Effector CD4-positive, alpha-beta T cell (primary cell): ENCODE data around the gene RNU2-63P.
A peak's percentile ranks its signal among the peaks of the same experiment; 100 is the strongest.
"Not testable (repeated sequence)": the region's sequence is repeated elsewhere in the genome, so short reads cannot be mapped to it uniquely, and the experiment has no call there.

Experiments
- DNase-seq: peaks from one replicate; pipeline ENCODE4 v3.0.0-alpha.2; 2020
- total RNA-seq: gene quantifications from one replicate; lab custom pipeline; 2026; lab: John Stamatoyannopoulos, UW

The RNU2-63P gene
- 3.9 reads per million, percentile 15 among the genes with 10 or more reads in this experiment for total RNA-seq

DNA sequence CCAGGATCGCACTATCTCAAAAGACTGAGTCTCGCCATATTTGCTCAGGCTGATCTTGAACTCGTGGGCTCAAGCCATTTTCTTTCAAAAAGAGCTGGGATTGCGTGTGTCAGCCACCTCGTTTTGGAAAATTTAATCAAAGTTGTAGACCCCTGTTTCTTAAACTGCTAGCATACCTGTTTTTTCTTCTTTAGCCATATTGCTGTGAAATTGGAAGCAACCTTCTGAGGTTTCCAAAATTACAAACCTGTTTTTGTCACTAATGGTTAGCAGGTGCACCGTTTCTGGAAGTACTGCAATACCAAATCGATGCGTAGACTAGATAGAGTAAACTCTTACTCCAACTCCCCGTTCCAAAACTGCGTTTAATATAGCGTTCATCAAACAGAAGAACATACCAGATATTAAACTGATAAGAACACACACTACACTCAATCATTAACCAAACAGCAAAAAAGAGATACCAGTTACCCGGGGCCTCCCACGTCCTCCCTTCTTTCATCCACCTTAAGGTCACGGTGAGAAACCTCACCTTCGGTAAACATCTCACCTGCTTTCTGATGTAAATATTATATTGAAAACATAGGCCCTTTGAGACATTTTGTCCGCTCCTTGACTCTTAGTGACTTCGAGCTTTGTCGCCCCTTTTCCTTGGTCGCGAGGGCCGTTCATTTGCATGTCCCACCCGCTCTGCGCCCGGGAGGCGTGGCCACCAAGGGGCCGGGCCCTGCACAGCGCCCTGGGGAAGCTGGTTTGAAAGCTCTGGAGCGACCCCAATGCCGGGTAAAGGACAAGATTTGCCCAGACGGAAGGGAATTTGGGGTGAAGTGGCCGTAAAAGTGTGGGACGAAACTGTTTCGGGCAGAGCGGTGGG, at the start of gene RNU2-63P:
TSS of gene RNU2-63P (minus strand) at position 462 of the 874 bp plus-strand sequence.
- DNase-seq, result peak; percentile 69

GRCh38 chr2:88061295-88061694, 44.9 kb upstream of the RNU2-63P start:
- DNase-seq, result no peak

GRCh38 chr2:88060907-88061275, 44.5 kb upstream of the RNU2-63P start:
- no peak for DNase-seq

DNA sequence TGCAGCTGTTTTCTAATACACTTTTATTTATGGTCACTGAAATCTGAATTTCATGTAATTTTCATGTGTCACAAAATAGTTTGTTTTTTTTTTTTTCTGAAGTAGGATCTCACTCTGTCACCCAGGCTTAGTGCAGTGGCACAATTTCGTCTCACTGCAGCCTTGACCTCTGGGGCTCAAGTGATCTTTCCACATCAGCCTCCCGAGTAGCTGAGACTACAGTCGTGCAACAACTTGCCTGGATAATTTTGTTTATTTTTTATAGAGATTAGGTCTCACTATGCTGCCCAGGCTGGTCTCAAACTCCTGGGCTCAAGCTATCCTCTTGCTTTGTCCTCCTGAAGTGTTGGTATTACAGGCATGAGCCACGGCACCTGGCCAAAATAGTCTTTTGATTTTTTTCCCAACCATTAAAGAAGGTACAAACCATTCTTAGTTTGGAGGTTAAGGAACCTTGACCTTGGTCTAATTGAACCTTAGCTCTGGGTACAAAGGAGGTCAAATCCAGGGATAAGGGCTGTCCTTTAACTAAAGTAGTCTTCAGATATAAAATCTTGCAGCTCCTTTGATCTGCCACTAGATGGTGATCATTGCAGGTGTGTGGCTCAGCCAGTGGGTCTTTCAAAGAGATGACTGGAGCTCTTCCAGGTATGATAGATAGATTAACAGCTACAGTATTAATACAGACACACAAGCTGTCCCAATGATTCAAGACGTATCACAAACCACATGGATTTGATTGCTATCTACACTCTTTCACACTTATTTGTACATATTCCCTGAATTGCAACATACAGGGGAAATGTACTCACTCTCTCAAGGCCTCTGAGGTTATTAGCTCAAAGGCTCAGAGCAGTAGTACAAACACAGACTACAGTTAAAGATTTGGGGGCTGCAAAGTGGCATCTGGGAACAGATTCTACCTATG, 43.9 kb upstream of the RNU2-63P start:
- peak; percentile 21 for DNase-seq

DNA sequence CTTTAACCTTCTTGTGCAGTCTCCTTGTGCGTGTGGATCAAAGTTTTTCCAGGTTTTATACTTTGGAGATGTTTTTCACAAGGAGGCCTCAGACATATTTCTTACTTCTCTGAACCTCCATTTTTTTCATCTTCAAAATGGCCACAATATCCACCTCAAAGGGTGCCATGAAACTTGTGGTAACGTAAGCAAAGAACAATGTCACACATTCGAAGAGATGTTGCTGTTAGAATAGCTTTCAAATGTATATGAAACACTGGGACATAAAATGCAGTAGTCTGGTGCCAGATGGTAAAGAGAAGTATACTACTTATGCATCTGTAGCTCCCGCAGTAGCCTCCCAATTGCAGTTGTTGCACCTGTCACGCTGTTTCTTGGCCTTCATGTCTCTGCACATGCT, 41.8 kb upstream of the RNU2-63P start:
- no peak for DNase-seq

GRCh38 chr2:88057437-88057844, 41.1 kb upstream of the RNU2-63P start:
- no peak for DNase-seq

- DNase-seq, result peak; percentile 93
Observed at GRCh38 chr2:88055371-88056128, 39.2 kb upstream of the RNU2-63P start, which contains the start of gene KRCC1. Gene KRCC1 (minus strand): TSS chr2:88055783. CDS start chr2:88028563, 27,220 bp downstream.

DNA sequence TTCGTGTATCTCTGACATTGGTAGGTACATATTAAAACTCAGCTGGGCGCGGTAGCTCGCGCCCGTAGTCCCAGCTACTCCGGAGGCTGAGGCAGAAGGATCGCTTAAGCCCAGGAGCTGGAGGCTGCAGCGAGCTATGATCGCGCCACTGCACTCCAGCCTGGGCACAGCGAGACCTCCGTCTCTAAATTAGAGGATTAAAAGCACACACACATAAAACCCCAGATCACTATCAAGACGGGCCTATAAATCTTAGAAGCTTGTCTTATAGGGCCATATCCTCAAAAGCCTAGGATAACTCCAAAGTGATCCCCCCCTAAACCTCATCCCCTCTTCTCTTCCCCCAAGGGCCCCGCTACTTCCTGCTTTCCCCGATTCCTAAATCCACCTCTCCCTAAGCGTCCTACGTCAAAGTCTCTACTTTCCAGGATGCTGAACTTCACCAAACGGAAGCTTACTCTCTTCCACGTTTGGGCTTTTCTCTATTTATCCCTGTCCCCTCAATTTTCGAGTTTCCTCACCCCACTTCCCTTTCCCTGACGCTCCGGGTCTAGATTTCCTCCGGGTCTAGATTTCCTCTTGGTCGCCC, 38.5 kb upstream of the RNU2-63P start:
- DNase-seq, result no peak

DNA sequence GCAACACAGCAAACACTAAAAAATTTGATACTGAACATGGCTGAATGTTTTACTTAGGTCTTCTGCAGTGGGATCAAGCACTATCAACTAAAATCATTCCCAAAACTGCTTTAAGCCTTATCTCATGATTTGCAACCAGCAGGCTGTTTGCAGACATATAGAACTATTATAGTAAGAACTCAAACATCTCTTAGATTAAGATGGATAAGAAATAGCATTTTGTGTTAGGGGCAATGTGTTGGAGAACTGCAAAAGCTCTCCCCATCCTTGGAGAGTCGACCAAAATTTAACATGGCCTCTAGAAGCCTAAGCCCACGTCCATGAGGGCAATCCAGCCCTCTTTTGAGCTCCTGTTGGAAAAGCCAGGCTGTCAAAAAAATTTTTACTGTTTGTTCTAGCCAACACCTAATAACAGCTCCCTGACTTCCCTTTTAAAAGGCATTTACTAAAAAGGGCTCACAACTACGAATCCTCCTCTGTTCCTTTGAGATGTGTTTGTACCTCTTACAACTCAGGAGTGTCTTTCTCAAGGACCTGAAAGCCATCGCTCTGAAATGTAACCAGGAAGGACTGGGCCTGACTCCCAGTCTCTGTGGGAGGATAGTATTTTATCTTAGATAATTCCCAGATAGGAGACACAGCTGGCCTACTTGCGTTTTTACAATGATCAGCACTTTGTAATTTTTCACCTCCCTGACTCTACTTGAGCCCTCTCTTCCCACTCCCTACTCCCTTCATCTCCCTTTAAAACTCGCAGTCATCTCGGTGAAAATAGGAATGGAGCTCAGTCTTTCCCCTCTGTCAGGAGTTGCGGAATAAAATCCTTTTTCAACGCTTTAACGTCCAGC, 37.8 kb upstream of the RNU2-63P start:
- DNase-seq, result no peak

DNA sequence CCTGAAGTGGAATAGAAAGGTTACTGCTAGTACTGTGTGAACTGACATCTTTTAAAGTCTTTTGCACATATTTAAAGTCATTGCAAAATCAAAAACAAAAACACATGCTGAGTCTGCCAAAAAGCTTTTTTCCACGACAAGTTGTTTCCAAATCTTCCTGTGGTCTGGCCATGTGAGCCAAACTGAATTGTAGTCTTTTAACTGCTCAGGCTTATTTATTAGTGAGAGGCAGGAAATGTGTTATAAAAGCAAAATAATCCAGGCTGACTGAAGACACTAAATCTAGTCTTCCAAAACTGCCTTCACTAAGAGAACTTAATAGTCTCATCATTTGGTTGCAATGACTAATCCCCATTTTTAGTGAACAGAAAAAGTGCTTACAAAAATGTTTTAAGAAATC, 36.9 kb upstream of the RNU2-63P start:
- no peak for DNase-seq

DNA sequence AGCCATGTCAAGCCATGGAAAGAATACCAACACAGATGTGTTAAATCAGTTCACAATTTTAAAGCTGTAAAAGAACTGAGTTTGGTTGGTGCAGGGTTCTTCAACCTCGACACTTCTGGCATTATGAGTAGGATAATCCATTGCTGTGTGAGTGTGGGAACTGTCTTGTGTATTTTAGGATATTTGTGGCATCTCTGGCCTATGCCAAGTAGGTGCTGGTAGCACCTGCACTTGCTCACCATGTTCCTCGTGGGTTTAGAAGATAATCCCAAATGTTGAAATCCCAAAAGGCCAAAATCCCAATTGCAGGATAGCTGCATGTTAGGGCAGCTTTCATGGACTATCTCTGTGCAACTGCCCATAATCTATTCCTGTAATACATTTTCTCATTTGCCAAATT, 35.4 kb upstream of the RNU2-63P start:
- no peak for DNase-seq

DNA sequence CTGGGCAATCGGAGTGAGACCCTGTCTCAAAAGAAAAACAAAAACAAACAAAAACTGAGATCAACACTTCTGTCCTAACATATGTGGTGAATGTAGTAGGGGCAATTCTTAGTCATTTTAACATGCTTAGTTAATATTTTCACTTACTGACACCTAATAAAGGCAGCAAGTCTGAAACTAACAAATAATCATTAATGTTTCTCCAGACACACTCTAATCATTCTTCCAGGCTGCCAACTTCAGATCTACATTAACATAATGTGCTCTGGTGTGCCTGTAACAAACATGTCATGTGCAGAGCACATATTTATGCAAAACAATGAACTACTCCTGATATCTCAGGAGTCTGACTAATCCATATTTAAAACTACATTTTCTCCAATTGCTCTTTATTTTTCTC, 33.3 kb upstream of the RNU2-63P start:
- DNase-seq, result no peak

GRCh38 chr2:88048541-88048940, 32.2 kb upstream of the RNU2-63P start:
- no peak for DNase-seq

DNA sequence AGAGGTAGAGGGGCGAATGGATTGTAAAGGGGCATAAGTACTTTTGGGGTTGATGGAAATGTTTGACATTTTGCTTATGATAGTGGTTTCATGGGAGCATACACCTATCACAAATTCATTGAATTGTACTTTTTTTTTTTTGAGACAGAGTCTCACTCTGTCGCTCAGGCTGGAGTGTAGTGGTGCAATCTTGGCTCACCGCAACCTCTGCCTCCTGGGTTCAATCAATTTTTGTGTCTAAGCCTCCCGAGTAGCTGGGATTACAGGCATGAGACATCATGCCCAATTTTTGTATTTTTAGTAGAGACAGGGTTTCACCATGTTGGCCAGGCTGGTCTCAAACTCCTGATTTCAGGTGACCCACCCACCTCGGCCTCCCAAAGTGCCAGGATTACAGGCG, 29.2 kb upstream of the RNU2-63P start:
- not testable (repeated sequence) for DNase-seq

DNA sequence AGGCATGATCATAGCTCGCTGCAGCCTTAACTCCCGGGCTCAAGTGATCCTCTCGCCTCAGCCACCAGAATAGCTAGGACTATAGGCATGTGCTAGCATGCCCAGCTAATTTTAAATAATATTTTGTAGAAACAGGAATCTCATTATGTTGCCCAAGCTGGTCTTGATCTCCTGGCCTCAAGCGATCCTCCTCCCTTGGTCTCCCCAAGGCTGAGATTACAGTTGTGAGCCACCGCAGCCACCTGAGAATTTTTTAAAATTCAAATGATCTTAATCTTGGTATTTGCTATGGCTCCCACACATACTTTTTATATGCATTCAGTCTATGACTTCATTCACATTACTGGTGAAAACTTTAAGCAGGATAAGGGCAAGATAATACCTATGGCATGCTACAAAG, 26.1 kb upstream of the RNU2-63P start:
- DNase-seq, result no peak

GRCh38 chr2:88038263-88039105, 22.1 kb upstream of the RNU2-63P start:
- no peak for DNase-seq

DNA sequence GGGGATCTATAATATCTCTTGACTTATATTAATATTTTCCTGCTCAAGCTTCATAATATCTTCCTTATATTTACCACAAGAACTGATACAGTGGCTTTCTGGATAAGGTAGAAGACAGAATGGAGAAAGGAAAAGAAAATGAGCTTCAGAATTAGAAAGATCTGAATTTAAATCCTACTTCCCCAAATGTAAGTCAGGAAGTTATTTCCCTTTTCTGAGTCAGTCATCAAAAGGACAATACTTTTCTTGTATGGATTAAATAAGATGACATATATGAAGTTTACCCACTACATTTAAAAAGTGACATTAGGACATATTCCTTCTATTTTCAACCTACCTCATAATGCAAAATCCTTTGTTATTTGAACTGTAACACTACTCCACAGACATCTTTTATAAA, 20.3 kb upstream of the RNU2-63P start:
- DNase-seq, result no peak

- DNase-seq, result no peak
Observed at GRCh38 chr2:88036182-88036581, 19.8 kb upstream of the RNU2-63P start.

DNA sequence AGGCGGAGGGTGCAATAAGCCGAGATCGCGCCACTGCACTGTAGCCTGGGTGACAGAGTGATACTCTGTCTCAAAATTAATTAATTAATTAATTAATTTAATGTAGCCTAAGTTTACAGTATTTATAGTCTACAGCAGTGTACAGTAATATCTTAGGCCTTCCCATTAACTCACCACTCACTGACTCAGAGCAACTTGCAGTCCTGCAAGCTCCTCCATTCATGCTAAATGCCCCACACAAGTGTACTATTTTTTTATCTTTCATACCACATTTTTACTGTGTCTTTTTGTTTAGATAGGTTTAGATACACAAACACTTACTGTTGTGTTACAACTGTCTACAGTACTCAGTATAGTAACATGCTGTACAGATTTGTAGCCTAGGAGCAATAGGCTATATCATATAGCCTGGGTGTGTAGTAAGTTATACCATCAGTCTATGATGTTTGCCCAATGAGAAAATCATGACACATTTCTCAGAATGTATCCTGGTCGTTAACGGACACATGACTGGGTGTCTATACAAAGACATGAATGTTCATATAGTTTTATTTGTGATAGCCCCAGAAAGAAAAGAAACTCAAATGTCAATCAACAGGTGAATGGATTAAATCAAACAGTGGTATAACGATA, 15.8 kb upstream of the RNU2-63P start:
- no peak for DNase-seq

- no peak for DNase-seq
Observed at GRCh38 chr2:88028931-88029330, 12.6 kb upstream of the RNU2-63P start.
